ENCODE results near the gene MMP24.

Gene MMP24

DNA sequence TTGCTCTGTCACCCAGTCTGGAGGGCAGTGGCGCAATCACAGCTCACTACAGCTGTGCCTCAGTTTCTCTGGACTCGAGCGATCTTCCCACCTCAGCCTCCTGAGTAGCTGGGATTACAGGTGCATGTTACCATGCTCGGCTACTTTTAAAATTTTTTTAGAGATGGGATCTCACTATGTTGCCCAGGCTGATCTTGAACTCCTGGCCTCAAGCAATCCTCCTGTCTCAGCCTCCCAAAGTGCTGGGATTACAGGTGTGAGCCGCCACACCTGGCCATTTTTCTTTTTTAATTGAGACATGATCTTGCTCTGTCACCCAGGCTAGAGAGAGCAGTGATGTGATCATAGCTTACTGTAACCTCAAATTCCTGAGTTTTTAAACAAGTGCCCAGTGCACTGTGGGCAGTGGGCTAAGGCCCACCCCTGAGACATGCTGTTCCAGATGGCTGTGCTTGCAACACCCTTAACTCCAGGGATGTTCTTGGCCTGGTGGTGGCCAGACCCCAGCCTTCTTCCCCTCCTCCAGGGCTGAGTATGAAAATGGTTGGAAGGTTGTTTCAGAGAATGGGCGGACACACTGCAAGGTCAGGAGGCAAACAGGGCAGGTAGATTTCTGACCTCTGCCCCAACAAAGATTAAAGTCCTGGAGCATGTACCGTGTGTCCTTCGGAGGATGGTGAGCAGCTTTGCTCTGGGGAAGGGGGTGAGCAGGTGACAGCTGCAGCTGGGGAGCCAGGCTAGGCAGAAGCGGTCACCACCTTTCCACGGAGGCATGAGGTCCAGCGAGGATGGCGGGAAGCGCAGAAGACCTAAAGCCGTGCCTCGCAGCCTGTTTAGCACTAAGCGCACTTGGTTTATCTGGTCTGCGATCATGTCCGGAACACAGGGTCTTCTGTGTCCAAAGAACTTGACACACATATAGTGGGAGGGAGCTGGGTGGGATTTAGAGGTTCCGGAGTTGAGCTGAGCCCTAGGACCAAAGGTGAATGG lies 67.1 kb downstream of the MMP24 start:
- DNase-seq (ENCODE audit: low spot score), result no peak

GRCh38 chr20:35294293-35294685 lies 67.8 kb downstream of the MMP24 start:
- no peak for DNase-seq (ENCODE audit: low spot score)

GRCh38 chr20:35295058-35295457 lies 68.6 kb downstream of the MMP24 start:
- DNase-seq (ENCODE audit: low spot score), result no peak

GRCh38 chr20:35295674-35296073 lies 69.2 kb downstream of the MMP24 start:
- no peak for DNase-seq (ENCODE audit: low spot score)

- no peak for DNase-seq (ENCODE audit: low spot score)
Measured at GRCh38 chr20:35296101-35296554, 69.6 kb downstream of the MMP24 start.

GRCh38 chr20:35297155-35297554 lies 70.7 kb downstream of the MMP24 start:
- DNase-seq (ENCODE audit: low spot score), result no peak

- DNase-seq (ENCODE audit: low spot score), result no peak
Measured at GRCh38 chr20:35297740-35298139, 71.2 kb downstream of the MMP24 start.

GRCh38 chr20:35298264-35298663 lies 71.8 kb downstream of the MMP24 start:
- DNase-seq (ENCODE audit: low spot score), result no peak

DNA sequence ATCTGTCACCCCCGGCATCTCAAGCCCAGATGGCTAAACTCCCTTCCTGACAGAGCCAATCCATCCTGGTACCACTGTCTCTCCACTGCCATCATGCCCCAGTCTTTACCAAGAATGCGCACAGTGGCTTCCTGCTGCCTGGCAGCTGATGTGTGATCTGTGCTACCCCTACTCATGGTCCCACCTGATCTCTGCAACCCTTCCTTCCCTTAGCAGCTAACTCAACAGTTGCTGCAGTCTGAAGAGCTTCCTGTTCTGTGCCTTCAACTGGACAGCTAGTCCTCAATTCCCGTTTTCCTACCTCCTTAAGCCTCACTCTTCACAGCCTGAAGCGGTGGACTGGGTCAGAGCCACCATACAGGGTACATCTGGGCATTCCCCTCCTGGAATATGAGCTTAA lies 73.3 kb downstream of the MMP24 start:
- no peak for DNase-seq (ENCODE audit: low spot score)

GRCh38 chr20:35300469-35301262 lies 74.2 kb downstream of the MMP24 start:
- DNase-seq (ENCODE audit: low spot score), result no peak

- no peak for DNase-seq (ENCODE audit: low spot score)
Measured at GRCh38 chr20:35301426-35301825, 74.9 kb downstream of the MMP24 start.

DNA sequence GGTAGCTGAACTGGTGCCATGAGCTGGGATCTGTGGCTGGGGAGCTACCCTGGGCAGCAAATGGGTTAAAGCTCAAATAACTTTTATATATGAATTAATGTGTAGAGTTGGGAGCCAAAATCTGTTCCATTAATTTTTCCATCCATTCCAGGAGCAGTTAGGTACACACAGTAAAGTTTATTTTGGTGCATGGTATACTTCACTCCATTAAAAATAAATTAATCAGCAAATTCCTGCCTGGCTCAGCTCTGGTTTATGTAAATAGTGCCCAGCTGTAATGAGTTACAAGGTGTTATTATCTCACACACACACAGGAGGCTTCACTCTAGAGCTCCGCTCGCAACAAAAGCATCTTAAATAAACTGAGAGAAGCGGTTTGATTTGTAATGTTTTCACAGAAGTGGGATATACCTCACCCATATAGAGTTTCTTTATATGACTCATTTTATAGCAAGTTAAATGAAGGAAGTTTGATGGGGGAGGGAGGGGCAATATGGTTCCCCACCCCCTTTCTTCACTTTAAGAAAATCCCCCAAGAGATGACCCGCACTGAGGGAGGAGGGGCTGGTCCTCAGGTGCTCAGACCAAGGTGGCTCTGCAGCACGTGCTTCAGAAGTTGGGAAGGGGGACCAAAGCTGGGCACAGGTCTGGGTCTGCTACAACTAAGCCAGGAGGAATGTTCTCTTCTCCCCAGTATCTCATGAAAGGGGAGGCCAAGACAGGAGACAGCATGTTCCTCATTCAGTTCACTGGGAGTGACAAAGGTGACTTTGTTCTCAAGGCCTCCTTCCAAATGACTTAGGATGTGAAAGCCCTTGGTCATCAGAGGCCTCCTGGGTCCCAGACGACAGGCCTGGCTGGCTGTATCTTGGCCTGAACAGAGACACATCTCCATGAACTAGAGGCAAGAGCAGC lies 76.2 kb downstream of the MMP24 start:
- no peak for DNase-seq (ENCODE audit: low spot score)

DNA sequence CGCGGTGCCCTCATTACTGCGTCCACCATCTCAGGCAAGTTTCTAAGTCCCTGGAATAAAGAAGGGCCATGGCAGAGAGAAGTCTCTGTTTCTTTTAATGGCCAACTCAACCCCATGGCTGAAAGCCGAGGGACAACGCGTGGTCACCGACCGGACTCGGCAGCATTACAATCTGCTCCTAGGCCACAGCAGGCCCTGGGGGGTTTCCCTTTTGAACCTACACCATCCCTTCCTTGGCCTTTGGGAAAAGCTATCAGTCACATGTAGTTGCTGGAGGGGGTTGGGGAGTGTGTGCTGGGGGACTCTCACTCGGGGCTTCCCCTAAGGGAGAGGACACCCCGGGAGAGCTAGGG lies 76.9 kb downstream of the MMP24 start:
- no peak for DNase-seq (ENCODE audit: low spot score)

- peak; percentile 88 for DNase-seq (ENCODE audit: low spot score)
Measured at GRCh38 chr20:35303735-35304491, 77.4 kb downstream of the MMP24 start.

DNA sequence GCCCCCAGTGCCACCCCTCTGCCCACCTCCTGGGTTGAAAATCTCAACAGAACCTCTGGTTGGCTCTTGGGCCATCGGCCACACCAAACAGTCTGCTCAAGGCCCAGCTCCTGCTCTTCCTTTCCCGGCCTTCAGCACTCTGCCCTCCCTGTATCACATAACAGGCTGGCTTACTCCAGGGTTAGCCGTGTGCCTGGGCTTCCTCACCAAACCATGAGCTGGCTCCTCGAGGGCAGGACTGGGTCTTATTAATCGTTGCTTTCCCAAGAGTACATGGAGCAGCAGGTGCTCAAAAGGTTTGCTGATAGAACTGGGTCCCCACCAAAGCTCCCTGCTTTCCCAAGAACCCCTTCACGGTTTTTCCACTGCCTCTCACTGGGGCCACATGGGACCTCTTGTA lies 78.5 kb downstream of the MMP24 start:
- DNase-seq (ENCODE audit: low spot score), result no peak

DNA sequence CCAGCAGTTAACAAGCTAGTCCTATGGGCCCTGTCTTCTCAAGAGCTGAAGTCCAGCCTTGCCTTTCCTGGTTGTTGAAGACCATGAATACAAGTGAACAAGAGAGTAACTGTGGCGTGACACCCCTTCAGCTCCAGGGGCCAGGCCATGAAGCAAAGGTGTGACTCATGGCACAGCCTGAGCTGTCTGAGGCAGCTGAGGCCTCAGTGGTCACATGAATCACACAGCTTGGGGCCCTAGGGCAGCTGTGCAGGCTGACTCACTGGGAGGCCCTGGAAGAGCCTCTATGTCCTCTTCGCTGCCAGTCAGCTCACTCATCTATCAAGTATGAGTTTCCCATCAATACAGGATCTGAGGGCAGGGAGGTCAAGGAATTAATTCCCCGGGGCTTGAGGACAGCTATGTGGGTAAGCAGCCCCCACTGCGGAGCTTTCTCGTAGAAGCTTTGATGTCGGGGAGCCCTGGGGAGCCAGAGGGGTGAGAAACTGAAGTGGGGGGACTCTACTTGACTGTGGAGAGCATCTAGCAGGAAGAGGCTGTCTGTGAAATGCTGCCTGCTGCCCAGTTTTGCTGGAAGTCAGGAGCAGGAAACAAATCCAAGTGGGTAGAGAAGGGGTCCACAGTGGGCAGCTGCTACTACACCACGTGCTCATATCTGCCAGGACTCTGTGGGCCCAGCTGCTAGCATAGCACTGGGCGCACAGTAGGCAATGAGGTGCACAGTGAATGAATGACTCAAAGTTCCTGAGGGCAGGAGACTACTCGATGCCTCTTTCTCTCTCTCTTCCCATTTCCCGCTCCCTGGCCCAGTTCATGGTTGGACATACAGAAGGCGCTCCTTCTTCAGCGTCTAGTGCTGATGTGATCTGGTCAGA lies 79.4 kb downstream of the MMP24 start:
- no peak for DNase-seq (ENCODE audit: low spot score)

DNA sequence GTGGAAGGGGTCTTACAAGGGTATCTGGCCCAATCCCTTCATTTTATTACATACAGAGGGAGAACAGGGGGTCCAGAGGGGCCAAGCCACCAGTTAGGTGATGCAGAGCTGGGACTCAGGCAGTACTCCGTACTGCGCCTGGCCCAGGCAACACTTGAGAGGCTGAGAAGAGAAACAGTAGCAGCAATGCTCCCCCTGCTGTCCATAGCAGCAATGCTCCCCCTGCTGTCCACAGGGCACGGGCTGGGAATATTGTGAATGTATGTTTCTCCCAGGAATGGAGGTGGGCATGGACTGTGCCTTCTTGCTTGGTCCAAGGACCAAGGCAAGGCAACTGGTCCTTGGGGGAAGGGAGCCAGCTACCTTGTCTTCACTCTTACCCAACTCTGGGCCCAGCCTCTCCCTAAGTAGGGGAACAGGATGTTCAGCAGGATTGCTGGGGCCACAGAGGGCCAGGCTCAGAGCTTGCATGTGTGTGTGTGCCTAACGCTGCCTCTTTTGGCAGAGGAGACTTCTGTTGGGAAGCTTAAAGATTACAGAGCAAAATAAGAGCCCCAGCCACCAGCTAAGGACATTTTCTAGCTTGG lies 80.5 kb downstream of the MMP24 start:
- DNase-seq (ENCODE audit: low spot score), result peak; percentile 85

- peak; percentile 70 for DNase-seq (ENCODE audit: low spot score)
Measured at GRCh38 chr20:35307666-35308653, 81.5 kb downstream of the MMP24 start.

GRCh38 chr20:35311409-35311808 lies 84.9 kb downstream of the MMP24 start:
- DNase-seq (ENCODE audit: low spot score), result no peak

All from cerebellar cortex (tissue), 1 donor.